IMR-90 (cell line): Measurements from ENCODE around the gene THRAP3. TPM values are rescaled to one million over a fixed set of nuclear protein-coding genes. Genes with fewer than 3 reads are reported as not detected.

Experiments
- ATAC-seq: fragments of 200-7000 bp; cut with Tn5 transposase; 2 replicates; pipeline ENCODE4 v1.9.1; 2020; ENCODE audit warnings: low read depth, mild to moderate bottlenecking, moderate library complexity
- BruUV-seq: library from RNA; stranded (reverse); fragments of 400-500 nt; replicated peaks from 2 replicates; lab custom pipeline; 2021; lab: Mats Ljungman, UMichigan
- CTCF ChIA-PET: fragments of 300-600 bp; formaldehyde crosslinking; extraction: SDS; loops from one replicate; lab custom pipeline; 2021; ENCODE audit warnings: antibody characterized with exemption; lab: Yijun Ruan, JAX
- POLR2A ChIA-PET: fragments of 300-600 bp; sonication (Branson Sonifier 250); formaldehyde crosslinking; loops from one replicate; lab custom pipeline; 2022; ENCODE audit warnings: antibody characterized with exemption; ENCODE audit not compliant: unreplicated experiment; lab: Charles Lee
- DNase-seq: peaks from one replicate; pipeline ENCODE4 v3.0.0; 2013
- H2AFZ ChIP-seq: replicated peaks from 2 replicates; pipeline ENCODE3; 2013; ENCODE audit warnings: low read length, mild to moderate bottlenecking; ENCODE audit not compliant: poor library complexity
- H2AK5ac ChIP-seq: 2 replicates; pipeline ENCODE4 v1.6.1; 2013; ENCODE audit warnings: low read depth, low read length, inconsistent platforms
- H2AK9ac ChIP-seq: replicated peaks from 2 replicates; pipeline ENCODE3; 2013; ENCODE audit warnings: mild to moderate bottlenecking, low read depth, low read length, moderate library complexity; ENCODE audit not compliant: poor library complexity
- H2BK120ac ChIP-seq: 2 replicates; pipeline ENCODE4 v1.6.1; 2013; ENCODE audit warnings: low read depth, low read length, inconsistent platforms
- H2BK15ac ChIP-seq: 3 replicates; pipeline ENCODE4 v1.6.1; 2013; ENCODE audit warnings: low read depth, low read length, inconsistent platforms
- H2BK20ac ChIP-seq: 2 replicates; pipeline ENCODE4 v1.6.1; 2013; ENCODE audit warnings: low read depth, mild to moderate bottlenecking, inconsistent platforms, low read length, moderate library complexity
- H2BK5ac ChIP-seq: 2 replicates; pipeline ENCODE4 v1.6.1; 2013; ENCODE audit warnings: mild to moderate bottlenecking, low read depth, low read length, inconsistent platforms; ENCODE audit not compliant: poor library complexity, severe bottlenecking
- H3K14ac ChIP-seq: replicated peaks from 2 replicates; pipeline ENCODE4 v1.6.1; 2013; ENCODE audit warnings: low read depth, low read length, inconsistent platforms
- H3K18ac ChIP-seq: 2 replicates; pipeline ENCODE4 v1.6.1; 2013; ENCODE audit warnings: low read depth, low read length, control low read depth
- H3K23ac ChIP-seq: 2 replicates; pipeline ENCODE4 v1.6.1; 2013; ENCODE audit warnings: low read depth, low read length, inconsistent platforms
- H3K27ac ChIP-seq: 2 replicates; pipeline ENCODE4 v1.5.1; 2013; ENCODE audit warnings: mild to moderate bottlenecking, control low read depth, low read length; ENCODE audit not compliant: insufficient read depth
- H3K27me3 ChIP-seq: 2 replicates; pipeline ENCODE4 v1.6.1; 2013; ENCODE audit warnings: low read length; ENCODE audit not compliant: control insufficient read depth, insufficient read depth
- H3K36me3 ChIP-seq: 2 replicates; pipeline ENCODE4 v1.6.1; 2013; ENCODE audit warnings: low read length, mixed read lengths; ENCODE audit not compliant: control insufficient read depth, insufficient read depth
- H3K4ac ChIP-seq: 2 replicates; pipeline ENCODE4 v1.6.1; 2013; ENCODE audit warnings: low read depth, low read length, inconsistent platforms
- H3K4me1 ChIP-seq: 2 replicates; pipeline ENCODE4 v1.6.1; 2013; ENCODE audit warnings: low read length, mixed read lengths; ENCODE audit not compliant: control insufficient read depth, insufficient read depth
- H3K4me2 ChIP-seq: 2 replicates; pipeline ENCODE4 v1.6.1; 2013; ENCODE audit warnings: low read depth, mild to moderate bottlenecking, control low read depth, low read length, moderate library complexity
- H3K4me3 ChIP-seq: 2 replicates; pipeline ENCODE4 v1.5.1; 2013; ENCODE audit warnings: low read depth, mild to moderate bottlenecking, control low read depth, low read length, moderate library complexity; ENCODE audit not compliant: insufficient read depth
- H3K56ac ChIP-seq: 2 replicates; pipeline ENCODE4 v1.6.1; 2013; ENCODE audit warnings: low read length, inconsistent platforms; ENCODE audit not compliant: insufficient read depth; ENCODE audit errors: extremely low read depth
- H3K79me1 ChIP-seq, 2 experiments: 2 replicates each; pipeline ENCODE4 v1.6.1; 2013; ENCODE audit warnings: low read length in 2 of 2, inconsistent platforms in 1 of 2, low read depth in 1 of 2
- H3K9ac ChIP-seq: 2 replicates; pipeline ENCODE4 v1.6.1; 2013; ENCODE audit warnings: low read depth, low read length, control low read depth
- H3K9me1 ChIP-seq: 2 replicates; pipeline ENCODE4 v1.6.1; 2013; ENCODE audit warnings: low read length, inconsistent platforms; ENCODE audit not compliant: insufficient read depth
- H3K9me3 ChIP-seq: 2 replicates; pipeline ENCODE4 v1.6.1; 2013; ENCODE audit warnings: low read length; ENCODE audit not compliant: control insufficient read depth, insufficient read depth
- H4K20me1 ChIP-seq: 2 replicates; pipeline ENCODE4 v1.6.1; 2013; ENCODE audit warnings: low read length, inconsistent platforms; ENCODE audit not compliant: insufficient read depth
- H4K5ac ChIP-seq: 2 replicates; pipeline ENCODE4 v1.6.1; 2013; ENCODE audit warnings: mild to moderate bottlenecking, low read depth, low read length, control low read depth
- H4K8ac ChIP-seq, 2 experiments: 2 replicates each; pipeline ENCODE4 v1.6.1; 2013; ENCODE audit warnings: low read depth in 2 of 2, low read length in 2 of 2, control low read depth in 1 of 2, inconsistent platforms in 1 of 2
- H4K91ac ChIP-seq: 2 replicates; pipeline ENCODE4 v1.6.1; 2013; ENCODE audit warnings: low read depth, low read length, inconsistent platforms; ENCODE audit not compliant: insufficient read depth
- CHD1 ChIP-seq: IDR thresholded peaks from 2 replicates; pipeline ENCODE4 v1.6.1; 2012; ENCODE audit warnings: low read depth, low read length, improper control_type of control experiment
- CTCF ChIP-seq: conservative IDR thresholded peaks from 2 replicates; pipeline ENCODE4 v1.5.1; 2012; ENCODE audit warnings: mild to moderate bottlenecking, low read depth, low read length, improper control_type of control experiment
- FOS ChIP-seq: fragments of 150-350 bp; IDR thresholded peaks from 2 replicates; pipeline ENCODE4 v1.6.1; 2016; ENCODE audit warnings: low read depth, low read length
- MAZ ChIP-seq: IDR thresholded peaks from 2 replicates; pipeline ENCODE4 v1.6.1; 2012; ENCODE audit warnings: low read depth, mild to moderate bottlenecking, low read length, improper control_type of control experiment, moderate library complexity, borderline replicate concordance
- MXI1 ChIP-seq: IDR thresholded peaks from 2 replicates; pipeline ENCODE4 v1.6.1; 2012; ENCODE audit warnings: low read depth, mild to moderate bottlenecking, low read length, moderate library complexity, borderline replicate concordance
- POLR2A ChIP-seq: IDR thresholded peaks from 2 replicates; pipeline ENCODE4 v1.6.1; 2012; ENCODE audit warnings: mild to moderate bottlenecking, low read depth, low read length
- RAD21 ChIP-seq: IDR thresholded peaks from 2 replicates; pipeline ENCODE4 v1.6.1; 2012; ENCODE audit warnings: low read length, improper control_type of control experiment
- SMC3 ChIP-seq: fragments of 150-350 bp; IDR thresholded peaks from 2 replicates; pipeline ENCODE4 v1.6.1; 2016; ENCODE audit warnings: low read depth, mild to moderate bottlenecking, antibody characterized with exemption, low read length, moderate library complexity
- WGBS, 2 experiments: methylation state at CpG; one replicate each; pipeline versions ENCODE4 v1.1.5 to v1.1.7; 2013; ENCODE audit warnings: missing lambda C conversion rate in 2 of 2; ENCODE audit not compliant: insufficient read length in 1 of 2; ENCODE audit errors: extremely low coverage in 2 of 2; 5-methylcytosine and 5-hydroxymethylcytosine counted together
- dilution Hi-C: fragments of 300-500 bp; cut with HindIII; formaldehyde crosslinking; loops from one replicate; pipeline ENCODE4 v1.14.3; 2018; ENCODE audit warnings: low sequenced_read_pairs; ENCODE audit not compliant: unreplicated experiment
- in situ Hi-C: fragments of 300-500 bp; cut with MboI; formaldehyde crosslinking; loops from 3 replicates; pipeline ENCODE4 v1.14.3; 2019; ENCODE audit warnings: low sequenced_read_pairs, inconsistent platforms, mixed read lengths
- intact Hi-C: fragments of 100-400 bp; cut with micrococcal nuclease; formaldehyde crosslinking; loops from 2 replicates; pipeline ENCODE4 v1.10.0; 2022
- polyA plus RNA-seq, 3 experiments: library from polyadenylated mRNA; depleted of rRNA; stranded (reverse); fragments of >200 nt; gene quantifications; 2 replicates each; pipeline ENCODE4 v1.2.3, GENCODE V29; 2012; ENCODE audit warnings: low replicate concordance in 1 of 3
- total RNA-seq: library from RNA; depleted of rRNA; stranded (reverse); fragments of >200 nt; gene quantifications from 2 replicates; pipeline ENCODE4 v1.2.3, GENCODE V29; 2012

THRAP3 gene
- total and polyA plus RNA-seq, 2 of the 4 experiments (the other 2 are of a cell fraction): 60.6 to 66.5 TPM

- peak overlapping the region; percentile 68 for H2AK9ac ChIP-seq
- H3K4me2 ChIP-seq: peak overlapping the region; percentile 14; the same call in 1 of the 2 replicates
- H2BK5ac ChIP-seq: peak overlapping the region; percentile 84
- H3K9me3 ChIP-seq: no peaks in the 10 kb centered on the region
- TF ChIP-seq CTCF (peak; percentile 91), SMC3 (peak; percentile 97), POLR2A (peak; percentile 61), CHD1 (0 out of 2 replicates have a peak, but pooled peaks have one; percentile 57), FOS (no peak), MAZ (peak; percentile 39; the same call in 1 of the 2 replicates), MXI1 (no peak), RAD21 (peak; percentile 93)
- BruUV-seq: no TSS peak
- ChIA-PET POLR2A (interaction anchor here (1.6 kb wide), 1 partner anchor 39 kb away, joined by 8 read pairs; the partner anchor contains the start of gene TRAPPC3), CTCF (interaction anchor here (0.6 to 3.2 kb wide), 12 partner anchors 9 to 112 kb away, joined by 3 to 31 read pairs (median 4); partner anchors contain the start of genes MAP7D1 and TRAPPC3)
- 9% methylated on average over 7 of the region's 9 CpGs; no CpG with 5 or more reads in 1 of the 2 experiments for WGBS, 2 experiments
- peak overlapping the region; percentile 47 for H2AK5ac ChIP-seq
- H3K4me1 ChIP-seq: peaks cover 5% of the 10 kb centered on the region
- peak overlapping the region; percentile 50; the same call in 2 of the 3 replicates for H2BK15ac ChIP-seq
- H2AFZ ChIP-seq: peak overlapping the region; percentile 92
- peak overlapping the region; percentile 60 to 94 for H4K8ac ChIP-seq
- peak overlapping the region; percentile 20; the same call in 1 of the 2 replicates for H3K9ac ChIP-seq
- intact Hi-C loops: loop anchor here (1.0 kb wide), 3 partner anchors 39 to 97 kb away; partner anchors contain the start of gene TRAPPC3
- DNase-seq (peak; percentile 92), ATAC-seq (peak; percentile 94)
- H3K79me1 ChIP-seq: peaks cover 0 to 7% of the 10 kb centered on the region in 2 experiments; a peak in 1 of 4 replicates
- peak overlapping the region; percentile 86 for H3K4ac ChIP-seq
- H3K27ac ChIP-seq: peak overlapping the region; percentile 68
- peaks cover 8% of the 10 kb centered on the region; the same call in 1 of the 2 replicates for H3K9me1 ChIP-seq
- no peaks in the 10 kb centered on the region for H3K27me3 ChIP-seq
- H4K20me1 ChIP-seq: no peaks in the 10 kb centered on the region
- H3K56ac ChIP-seq: 0 out of 2 replicates have a peak overlapping the region, but pooled peaks have one; percentile 18
- peak overlapping the region; percentile 59; the same call in 1 of the 2 replicates for H2BK20ac ChIP-seq
- no peaks in the 10 kb centered on the region; the same call in 1 of the 2 replicates for H3K36me3 ChIP-seq
- H3K4me3 ChIP-seq: no peak overlapping the region
- peak overlapping the region; percentile 83 for H3K14ac ChIP-seq
- H4K91ac ChIP-seq: peak overlapping the region; percentile 85
- H4K5ac ChIP-seq: peak overlapping the region; percentile 65
- peak overlapping the region; percentile 74 for H3K23ac ChIP-seq
- in situ Hi-C loops: loop anchor here (5.0 kb wide), 1 partner anchor 86 kb away; no protein-coding TSS in a partner anchor
- H3K18ac ChIP-seq: peak overlapping the region; percentile 10; the same call in 1 of the 2 replicates
- dilution Hi-C loops: no loop called here
- peak overlapping the region; percentile 76 for H2BK120ac ChIP-seq
Observed at GRCh38 chr1:36187800-36188593, 36.2 kb upstream of the THRAP3 start.
